Trophoblast cell (in vitro differentiated cells and primary cell): Measurements from ENCODE around the gene BZW1. TPM values are rescaled to one million over a fixed set of nuclear protein-coding genes. Genes with fewer than 3 reads are reported as not detected.

ENCODE experiments used
- DNase-seq, 2 donors: peaks; one replicate each; pipeline ENCODE4 v3.0.0-alpha.2; 2016
- H2AFZ ChIP-seq: 2 replicates; pipeline ENCODE4 v1.6.1; 2013; ENCODE audit warnings: low read length, moderate library complexity, mild to moderate bottlenecking; ENCODE audit not compliant: insufficient read depth, poor library complexity
- H2AK5ac ChIP-seq: 2 replicates; pipeline ENCODE4 v1.6.1; 2013; ENCODE audit warnings: mild to moderate bottlenecking, low read length
- H2BK120ac ChIP-seq: 2 replicates; pipeline ENCODE4 v1.6.1; 2013; ENCODE audit warnings: low read length, mild to moderate bottlenecking, moderate library complexity; ENCODE audit not compliant: insufficient read depth, poor library complexity
- H2BK12ac ChIP-seq: 2 replicates; pipeline ENCODE4 v1.6.1; 2013; ENCODE audit warnings: mild to moderate bottlenecking, low read length, moderate library complexity
- H2BK5ac ChIP-seq: 2 replicates; pipeline ENCODE4 v1.6.1; 2013; ENCODE audit warnings: low read length, low read depth, moderate library complexity, mild to moderate bottlenecking; ENCODE audit not compliant: poor library complexity
- H3K14ac ChIP-seq: 2 replicates; pipeline ENCODE4 v1.6.1; 2013; ENCODE audit warnings: mild to moderate bottlenecking, low read length
- H3K18ac ChIP-seq: 2 replicates; pipeline ENCODE4 v1.6.1; 2013; ENCODE audit warnings: mild to moderate bottlenecking, low read length
- H3K23ac ChIP-seq: 2 replicates; pipeline ENCODE4 v1.6.1; 2013; ENCODE audit warnings: low read length
- H3K27ac ChIP-seq: 2 replicates; pipeline ENCODE4 v1.5.1; 2013; ENCODE audit warnings: low read depth, mild to moderate bottlenecking, inconsistent platforms, low read length, moderate library complexity
- H3K27me3 ChIP-seq: 2 replicates; pipeline ENCODE4 v1.6.1; 2013; ENCODE audit warnings: inconsistent platforms, mild to moderate bottlenecking, low read length, moderate library complexity; ENCODE audit not compliant: insufficient read depth
- H3K36me3 ChIP-seq, 2 experiments: 1 replicate in 1 of 2; 2 replicates in 1 of 2; pipeline ENCODE4 v1.6.1; 2013; ENCODE audit warnings: low read length in 2 of 2, mild to moderate bottlenecking in 2 of 2, moderate library complexity in 1 of 2; ENCODE audit not compliant: insufficient read depth in 2 of 2, control insufficient read depth in 1 of 2
- H3K4ac ChIP-seq: 2 replicates; pipeline ENCODE4 v1.6.1; 2013; ENCODE audit warnings: low read depth, mild to moderate bottlenecking, low read length, moderate library complexity
- H3K4me1 ChIP-seq, 2 experiments: 1 replicate in 1 of 2; 2 replicates in 1 of 2; pipeline ENCODE4 v1.6.1; 2013; ENCODE audit warnings: low read length in 2 of 2, mild to moderate bottlenecking in 2 of 2, moderate library complexity in 1 of 2; ENCODE audit not compliant: insufficient read depth in 2 of 2, control insufficient read depth in 1 of 2
- H3K4me2 ChIP-seq: 2 replicates; pipeline ENCODE4 v1.6.1; 2013; ENCODE audit warnings: inconsistent platforms, mild to moderate bottlenecking, low read length, moderate library complexity
- H3K4me3 ChIP-seq: 2 replicates; pipeline ENCODE4 v1.5.1; 2013; ENCODE audit warnings: mild to moderate bottlenecking, low read depth, low read length, inconsistent platforms
- H3K79me1 ChIP-seq: one replicate; pipeline ENCODE4 v1.6.1; 2013; ENCODE audit warnings: low read length
- H3K79me2 ChIP-seq: 2 replicates; pipeline ENCODE4 v1.6.1; 2013; ENCODE audit warnings: low read length, mild to moderate bottlenecking; ENCODE audit not compliant: control insufficient read depth, insufficient read depth, poor library complexity
- H3K9ac ChIP-seq: 2 replicates; pipeline ENCODE4 v1.6.1; 2013; ENCODE audit warnings: mild to moderate bottlenecking, low read length
- H3K9me3 ChIP-seq: 2 replicates; pipeline ENCODE4 v1.6.1; 2013; ENCODE audit warnings: low read depth, mild to moderate bottlenecking, control low read depth, inconsistent platforms, low read length; ENCODE audit not compliant: insufficient read depth
- H4K12ac ChIP-seq: 2 replicates; pipeline ENCODE4 v1.6.1; 2013; ENCODE audit warnings: low read depth, mild to moderate bottlenecking, low read length, moderate library complexity
- H4K8ac ChIP-seq: 2 replicates; pipeline ENCODE4 v1.6.1; 2013; ENCODE audit warnings: low read depth, mild to moderate bottlenecking, low read length, moderate library complexity
- H4K91ac ChIP-seq: one replicate; pipeline ENCODE4 v1.6.1; 2013; ENCODE audit warnings: low read depth, mild to moderate bottlenecking, low read length, moderate library complexity
- WGBS: extraction: QIAGEN DNeasy Blood & Tissue Kit; methylation state at CpG from one replicate; pipeline ENCODE4 v1.1.7; 2013; ENCODE audit warnings: missing lambda C conversion rate; ENCODE audit not compliant: insufficient read length, insufficient coverage; ENCODE audit errors: extremely low coverage; 5-methylcytosine and 5-hydroxymethylcytosine counted together
- polyA plus RNA-seq: library from polyadenylated mRNA; stranded (reverse); fragments of 200-250 nt; gene quantifications from 2 replicates; pipeline ENCODE4 v1.2.3, GENCODE V29; 2013

The BZW1 gene
- 153 and 170 TPM in 2 replicates for polyA plus RNA-seq

GRCh38 chr2:200811333-200812121, at the start of gene BZW1:
BZW1 (plus strand) TSS chr2:200811910; CDS start chr2:200813218, 1,308 bp downstream.
- H3K4me1 ChIP-seq = peaks cover 3 to 4% of the 10 kb centered on the region in 2 experiments
- WGBS = no CpG with 5 or more reads among the region's 75 CpGs
- peak within 1 kb of the TSS; percentile 94 for H2BK5ac ChIP-seq
- no peak within 1 kb of the TSS for H3K23ac ChIP-seq
- peak; percentile 93 to 98 for DNase-seq
- H2AFZ ChIP-seq = peak within 1 kb of the TSS; percentile 87
- H3K4me2 ChIP-seq = peak within 1 kb of the TSS; percentile 70
- H3K27me3 ChIP-seq = no peaks in the 10 kb centered on the region
- peak within 1 kb of the TSS; percentile 90 for H3K9ac ChIP-seq
- peak within 1 kb of the TSS; percentile 25 for H2BK12ac ChIP-seq
- H3K14ac ChIP-seq = peak within 1 kb of the TSS; percentile 90
- H4K8ac ChIP-seq = peak within 1 kb of the TSS; percentile 91
- H3K4me3 ChIP-seq = peak within 1 kb of the TSS; percentile 99
- H3K27ac ChIP-seq = peak within 1 kb of the TSS; percentile 96
- H3K79me2 ChIP-seq = peaks cover 11% of the 10 kb centered on the region
- peak within 1 kb of the TSS; percentile 92 for H4K91ac ChIP-seq
- peaks cover 3 to 16% of the 10 kb centered on the region in 2 experiments for H3K36me3 ChIP-seq
- no peaks in the 10 kb centered on the region for H3K9me3 ChIP-seq
- H2AK5ac ChIP-seq = peak within 1 kb of the TSS; percentile 58
- H4K12ac ChIP-seq = peak within 1 kb of the TSS; percentile 87
- peaks cover 10% of the 10 kb centered on the region for H3K79me1 ChIP-seq
- H3K4ac ChIP-seq = peak within 1 kb of the TSS; percentile 93
- H2BK120ac ChIP-seq = peak within 1 kb of the TSS; percentile 75
- peak within 1 kb of the TSS; percentile 79 for H3K18ac ChIP-seq

- no CpG with 5 or more reads among the region's 4 CpGs for WGBS
- no peak for DNase-seq
- no peak overlapping the region for H3K23ac ChIP-seq
Observed at GRCh38 chr2:200762127-200762526, 49.6 kb upstream of the BZW1 start.

GRCh38 chr2:200763422-200763821, 48.3 kb upstream of the BZW1 start:
- Histone ChIP-seq H3K4me3 (no peak overlapping the region), H3K36me3 (no peaks in the 10 kb centered on the region), H3K4me2 (no peak overlapping the region), H4K8ac (no peak overlapping the region), H2AK5ac (no peak overlapping the region), H3K14ac (no peak overlapping the region), H3K4ac (no peak overlapping the region), H4K12ac (no peak overlapping the region), H3K79me2 (no peaks in the 10 kb centered on the region), H3K9ac (no peak overlapping the region), H3K27me3 (no peaks in the 10 kb centered on the region), H3K18ac (no peak overlapping the region), H3K23ac (no peak overlapping the region), H4K91ac (no peak overlapping the region), H3K9me3 (no peaks in the 10 kb centered on the region), H2AFZ (no peak overlapping the region), H2BK120ac (no peak overlapping the region), H3K4me1 (peaks cover 5 to 7% of the 10 kb centered on the region in 2 experiments), H3K79me1 (no peaks in the 10 kb centered on the region), H3K27ac (no peak overlapping the region), H2BK12ac (no peak overlapping the region), H2BK5ac (no peak overlapping the region)
- no CpG with 5 or more reads among the region's 4 CpGs for WGBS
- DNase-seq = no peak

More at GRCh38 chr2:200762127-200762526, 49.6 kb upstream of the BZW1 start:
- H3K36me3 ChIP-seq = no peaks in the 10 kb centered on the region
- no peak overlapping the region for H2AFZ ChIP-seq
- peaks cover 10 to 11% of the 10 kb centered on the region in 2 experiments for H3K4me1 ChIP-seq
- no peak overlapping the region for H3K27ac ChIP-seq
- no peaks in the 10 kb centered on the region for H3K9me3 ChIP-seq
- H4K91ac ChIP-seq = no peak overlapping the region
- H3K79me2 ChIP-seq = no peaks in the 10 kb centered on the region
- no peak overlapping the region for H3K4me3 ChIP-seq
- no peak overlapping the region for H4K12ac ChIP-seq
- no peak overlapping the region for H3K18ac ChIP-seq
- H3K27me3 ChIP-seq = no peaks in the 10 kb centered on the region
- H2BK5ac ChIP-seq = no peak overlapping the region
- no peak overlapping the region for H3K14ac ChIP-seq
- H2AK5ac ChIP-seq = no peak overlapping the region
- H3K4me2 ChIP-seq = no peak overlapping the region
- no peak overlapping the region for H4K8ac ChIP-seq
- no peaks in the 10 kb centered on the region for H3K79me1 ChIP-seq
- no peak overlapping the region for H2BK12ac ChIP-seq
- no peak overlapping the region for H2BK120ac ChIP-seq
- no peak overlapping the region for H3K9ac ChIP-seq
- H3K4ac ChIP-seq = no peak overlapping the region

- H3K79me1 ChIP-seq = no peaks in the 10 kb centered on the region
- no peaks in the 10 kb centered on the region for H3K9me3 ChIP-seq
- H3K79me2 ChIP-seq = no peaks in the 10 kb centered on the region
- no peak overlapping the region for H3K4me2 ChIP-seq
- no CpG with 5 or more reads among the region's 2 CpGs for WGBS
- H2BK5ac ChIP-seq = no peak overlapping the region
- H2AK5ac ChIP-seq = no peak overlapping the region
- H3K36me3 ChIP-seq = no peaks in the 10 kb centered on the region
- H4K8ac ChIP-seq = no peak overlapping the region
- H2BK120ac ChIP-seq = no peak overlapping the region
- no peak overlapping the region for H3K18ac ChIP-seq
- DNase-seq = peak in 1 of 2 donors; percentile 71
- H3K4me1 ChIP-seq = peaks cover 5 to 7% of the 10 kb centered on the region in 2 experiments
- H4K91ac ChIP-seq = no peak overlapping the region
- no peak overlapping the region for H4K12ac ChIP-seq
- no peak overlapping the region for H3K23ac ChIP-seq
- no peak overlapping the region for H3K4me3 ChIP-seq
- no peak overlapping the region for H3K4ac ChIP-seq
- no peak overlapping the region for H2AFZ ChIP-seq
- H3K27me3 ChIP-seq = no peaks in the 10 kb centered on the region
- H3K9ac ChIP-seq = no peak overlapping the region
- no peak overlapping the region for H3K27ac ChIP-seq
- H3K14ac ChIP-seq = no peak overlapping the region
- H2BK12ac ChIP-seq = no peak overlapping the region
Observed at GRCh38 chr2:200765139-200765951, 46.4 kb upstream of the BZW1 start.
